ENCODE results near the gene MROH8.

DNA sequence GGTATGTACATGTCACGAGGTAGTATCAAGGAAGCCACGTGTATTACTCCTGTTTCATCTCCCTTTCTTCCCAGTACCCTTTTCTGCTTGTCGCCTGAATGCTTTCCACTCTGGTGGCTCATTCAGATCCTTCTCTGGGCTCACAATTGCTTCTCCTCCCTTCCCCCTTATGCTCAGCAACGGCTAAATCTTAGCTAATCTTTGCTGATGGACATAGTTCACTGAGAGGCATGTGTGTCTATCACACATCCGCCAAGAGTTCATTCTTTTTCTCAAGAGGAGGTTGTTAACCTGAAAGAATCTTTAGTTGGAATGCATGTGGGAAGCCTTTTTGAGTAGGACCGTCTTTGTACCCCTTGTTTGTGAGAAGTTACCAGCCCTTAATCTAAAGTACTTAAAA is 25.8 kb upstream of the MROH8 start:
- TF ChIP-seq, protein P1, sequence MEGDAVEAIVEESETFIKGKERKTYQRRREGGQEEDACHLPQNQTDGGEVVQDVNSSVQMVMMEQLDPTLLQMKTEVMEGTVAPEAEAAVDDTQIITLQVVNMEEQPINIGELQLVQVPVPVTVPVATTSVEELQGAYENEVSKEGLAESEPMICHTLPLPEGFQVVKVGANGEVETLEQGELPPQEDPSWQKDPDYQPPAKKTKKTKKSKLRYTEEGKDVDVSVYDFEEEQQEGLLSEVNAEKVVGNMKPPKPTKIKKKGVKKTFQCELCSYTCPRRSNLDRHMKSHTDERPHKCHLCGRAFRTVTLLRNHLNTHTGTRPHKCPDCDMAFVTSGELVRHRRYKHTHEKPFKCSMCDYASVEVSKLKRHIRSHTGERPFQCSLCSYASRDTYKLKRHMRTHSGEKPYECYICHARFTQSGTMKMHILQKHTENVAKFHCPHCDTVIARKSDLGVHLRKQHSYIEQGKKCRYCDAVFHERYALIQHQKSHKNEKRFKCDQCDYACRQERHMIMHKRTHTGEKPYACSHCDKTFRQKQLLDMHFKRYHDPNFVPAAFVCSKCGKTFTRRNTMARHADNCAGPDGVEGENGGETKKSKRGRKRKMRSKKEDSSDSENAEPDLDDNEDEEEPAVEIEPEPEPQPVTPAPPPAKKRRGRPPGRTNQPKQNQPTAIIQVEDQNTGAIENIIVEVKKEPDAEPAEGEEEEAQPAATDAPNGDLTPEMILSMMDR (IDR thresholded peaks at IDR 0.05) = no peak
- TF ChIP-seq POLR2AphosphoS5 (IDR thresholded peaks at IDR 0.05; ENCODE audit: insufficient read depth in 1 of 2, low read depth in 1 of 2) = no peak

Measured in vagina (tissue), 2 donors.